Activated T-cell treated with anti-CD3 and anti-CD28 coated beads, Interleukin-2, amount 50 U/mL, for 1 hour (primary cell): ENCODE measurements around the gene B3GALT6.

Experiments
- DNase-seq: peaks from one replicate; pipeline ENCODE4 v3.0.0-alpha.2; 2020

B3GALT6 gene

DNA sequence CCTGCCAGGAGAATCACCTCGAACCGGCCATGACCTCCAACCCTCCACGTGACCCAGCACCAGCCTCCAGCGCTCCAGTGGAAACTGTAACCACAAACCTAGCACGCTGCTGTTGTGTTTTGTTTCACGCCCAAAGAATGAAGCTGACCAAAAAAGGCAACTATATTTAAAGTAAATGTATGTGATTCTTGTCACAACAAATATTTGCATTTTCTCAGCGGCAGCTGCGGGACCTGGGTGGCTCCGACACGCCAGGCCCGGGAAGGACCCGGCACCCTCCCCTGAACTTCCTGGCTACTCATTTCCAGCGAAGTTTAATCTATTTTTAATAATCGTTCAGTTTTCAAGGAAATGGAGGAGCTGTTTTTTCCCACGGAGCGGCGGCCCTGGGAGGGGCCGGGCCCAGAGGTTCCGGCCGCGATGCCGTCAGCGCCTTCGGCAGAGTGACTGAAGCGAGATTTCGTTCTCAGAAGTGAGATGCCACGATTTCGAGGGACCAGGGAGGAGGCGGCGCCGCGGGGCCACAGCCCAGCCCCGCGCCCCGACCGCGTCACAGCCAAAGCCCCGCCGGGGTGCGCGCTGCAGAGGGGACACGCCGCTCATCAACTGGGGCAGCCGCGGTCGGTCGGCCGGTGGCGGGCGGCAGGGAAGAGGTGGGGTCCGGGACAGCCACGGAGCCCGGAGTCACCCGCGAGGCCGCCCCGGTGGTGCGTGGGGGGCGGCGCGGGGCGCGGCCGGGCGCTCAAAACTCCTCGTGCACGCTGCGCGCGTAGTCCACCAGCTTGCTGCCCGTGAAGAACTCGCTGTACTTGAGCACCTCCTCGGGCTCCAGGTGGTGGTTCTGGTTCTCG, 15.0 kb upstream of the B3GALT6 start:
- DNase-seq: peak; percentile 68

DNA sequence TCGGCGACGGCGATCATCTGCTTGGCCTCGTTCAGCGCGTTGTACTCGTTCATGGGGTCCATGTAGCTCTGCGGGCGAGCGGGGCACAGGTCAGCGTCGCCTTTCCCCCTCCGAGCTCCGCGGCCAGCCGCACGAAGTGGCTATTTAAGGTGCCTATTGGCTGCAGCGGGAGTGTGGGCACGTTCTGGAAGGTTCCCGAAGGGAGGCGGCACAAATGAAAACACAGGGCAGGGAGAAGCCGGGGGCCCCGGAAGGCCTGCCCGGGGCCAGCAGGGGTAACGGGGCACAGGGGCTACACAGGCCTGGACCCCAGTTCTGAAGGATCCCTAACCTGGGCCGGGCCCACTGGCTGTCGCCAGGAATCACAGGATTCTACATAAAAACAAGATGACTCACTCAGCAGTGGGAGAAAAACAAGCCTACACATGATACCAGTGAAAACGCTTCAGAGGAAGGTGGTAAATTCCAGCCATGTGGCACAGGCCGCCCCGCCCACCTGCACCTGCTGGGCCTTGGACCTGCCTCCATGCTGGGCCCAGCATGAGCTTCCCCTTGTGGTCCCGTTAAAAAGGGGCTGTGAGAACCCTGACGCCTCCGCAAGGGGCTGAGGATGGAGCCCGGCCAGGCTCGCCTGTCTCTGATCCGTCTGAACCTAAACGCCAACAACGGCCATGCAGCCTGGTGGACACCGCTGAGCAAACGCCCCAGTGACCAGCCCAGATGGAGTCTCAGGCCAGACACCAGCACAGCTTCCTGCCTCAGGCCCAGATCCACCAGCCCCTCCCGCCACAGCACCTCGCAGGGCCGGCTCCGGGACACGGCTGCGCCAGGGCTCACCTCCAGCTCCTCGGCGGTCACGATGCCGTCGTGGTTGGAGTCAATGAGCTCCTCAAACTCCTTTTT, 14.2 kb upstream of the B3GALT6 start:
- peak; percentile 52 for DNase-seq

DNA sequence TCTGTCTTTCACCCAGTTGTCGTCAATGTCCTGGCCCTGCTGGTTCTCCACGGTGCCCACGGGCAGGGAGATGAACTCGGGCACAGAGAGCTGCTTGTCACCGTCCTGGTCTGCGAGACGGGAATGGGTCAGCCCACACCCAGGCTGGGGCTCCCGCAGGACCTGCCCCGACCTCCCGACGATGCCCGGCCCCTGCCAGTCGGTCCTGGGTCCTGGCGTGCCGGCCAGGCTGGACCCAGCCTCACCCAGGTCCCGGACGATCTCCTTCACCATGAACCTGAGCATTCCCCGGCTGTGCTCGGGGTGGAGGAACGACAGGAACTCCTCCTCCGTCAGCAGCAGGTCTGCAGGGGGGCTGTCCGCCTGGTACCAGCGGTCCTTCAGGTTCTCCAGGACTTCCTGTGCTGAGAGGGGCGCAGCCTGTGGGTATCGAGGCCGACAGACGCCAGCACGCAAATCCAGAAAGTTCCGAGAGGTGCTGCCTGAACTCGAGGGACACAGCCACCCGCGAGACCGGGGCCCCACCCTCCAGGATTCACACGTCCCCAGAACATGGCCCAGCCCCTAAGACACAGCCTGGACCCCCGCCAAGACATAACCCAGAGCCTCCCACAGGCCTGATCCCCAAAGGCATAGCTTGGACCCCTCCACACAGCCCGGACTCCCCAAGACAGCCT, 13.4 kb upstream of the B3GALT6 start:
- no peak for DNase-seq

DNA sequence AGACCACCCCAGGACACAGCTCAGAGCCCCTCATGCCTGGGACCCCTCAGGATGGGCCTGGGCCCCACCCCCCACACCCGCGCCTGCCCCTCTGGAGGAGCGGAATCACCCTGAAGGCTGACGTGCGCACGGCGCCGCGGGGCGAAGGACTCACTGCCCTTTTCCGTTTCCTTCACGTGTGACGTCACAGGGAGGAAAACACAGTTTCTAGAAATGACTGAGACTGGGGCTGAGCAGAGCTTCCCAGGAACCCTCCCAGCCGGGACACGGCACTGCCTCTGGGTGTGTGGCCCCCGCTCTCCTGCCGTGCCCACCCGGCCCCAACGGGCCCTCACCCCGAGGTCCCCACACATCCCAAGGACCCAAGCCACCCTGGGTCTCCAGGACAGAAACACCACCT, 12.7 kb upstream of the B3GALT6 start:
- peak; percentile 62 for DNase-seq

DNA sequence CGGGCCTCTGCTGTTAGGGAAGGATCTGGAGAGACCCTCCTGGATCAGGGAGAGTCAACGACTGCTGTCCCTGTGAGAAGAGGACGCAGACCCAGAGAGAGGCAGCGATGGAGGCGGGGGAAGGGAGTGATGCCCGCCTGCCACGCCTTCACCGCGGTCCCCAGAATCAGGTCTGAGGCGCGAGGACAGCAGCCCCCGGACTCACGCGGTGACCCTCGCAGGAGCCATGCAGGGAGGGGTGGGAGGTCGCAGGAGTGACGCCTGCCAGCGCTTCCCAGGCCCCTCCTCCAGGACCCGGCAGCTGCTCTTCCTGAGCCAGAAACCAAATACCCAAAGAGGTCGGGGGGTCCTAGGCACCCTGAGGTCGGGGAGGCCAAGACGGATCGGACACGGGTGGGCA, 11.8 kb upstream of the B3GALT6 start:
- DNase-seq: no peak

DNA sequence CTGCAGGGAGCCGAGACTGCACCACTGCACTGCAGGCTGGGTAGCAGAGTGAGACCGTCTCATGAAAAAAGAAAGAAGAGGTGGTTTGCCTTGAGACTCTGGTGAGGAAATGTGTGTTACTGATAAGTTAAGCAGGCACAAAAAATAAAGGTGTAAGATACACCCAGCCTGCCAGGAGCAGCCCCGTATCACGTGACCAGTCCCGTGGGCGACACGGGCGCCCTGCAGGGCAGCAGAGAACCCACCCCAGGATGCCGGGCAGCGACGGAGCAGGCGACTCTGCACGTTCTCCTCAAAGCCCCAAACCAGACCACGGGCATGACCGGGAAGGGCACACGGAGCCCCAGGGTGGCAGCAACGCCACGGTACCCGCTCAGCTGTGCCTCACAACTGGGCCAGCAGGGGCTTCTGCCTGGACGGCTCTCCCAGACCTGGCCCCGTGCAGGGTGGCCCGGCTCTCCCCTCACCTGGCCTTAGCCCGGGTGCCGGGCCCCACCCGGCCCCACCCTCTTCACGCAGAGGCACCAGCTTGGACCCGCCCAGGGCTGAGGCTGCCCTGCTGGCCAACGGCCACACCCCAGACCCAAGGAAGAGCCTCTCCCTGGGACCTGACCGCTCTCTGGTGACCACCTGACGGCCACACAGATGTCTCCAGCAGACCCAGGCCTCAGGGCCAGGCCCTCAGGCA, 10.0 kb upstream of the B3GALT6 start:
- DNase-seq: no peak

DNA sequence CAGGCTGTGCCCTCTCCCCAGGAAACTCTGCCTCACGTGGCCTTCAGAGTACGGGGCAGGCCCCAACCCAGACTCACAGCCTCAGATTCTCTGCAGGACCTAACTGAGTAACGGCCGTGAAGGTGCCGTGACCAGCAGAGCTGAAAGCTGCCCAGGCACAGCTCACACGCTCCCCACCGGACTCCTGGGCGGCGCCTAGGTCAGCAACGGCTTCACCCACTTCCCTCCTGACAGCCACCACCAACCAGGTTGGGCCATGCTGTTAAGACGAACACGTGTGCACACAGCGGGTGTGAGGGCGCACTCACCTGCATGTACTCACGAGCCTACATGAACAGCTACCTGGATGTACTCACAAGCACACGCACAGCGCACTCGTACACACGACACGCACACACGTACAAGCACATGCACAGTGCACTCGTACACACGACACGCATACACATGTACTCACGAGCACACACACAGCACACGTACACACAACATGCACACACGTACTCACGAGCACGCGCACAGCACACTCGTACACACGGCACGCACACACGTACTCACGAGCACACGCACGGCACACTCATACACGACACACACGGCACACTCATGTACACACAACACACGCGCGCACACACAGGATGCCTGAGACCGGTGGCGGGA, 9.3 kb upstream of the B3GALT6 start:
- no peak for DNase-seq

DNA sequence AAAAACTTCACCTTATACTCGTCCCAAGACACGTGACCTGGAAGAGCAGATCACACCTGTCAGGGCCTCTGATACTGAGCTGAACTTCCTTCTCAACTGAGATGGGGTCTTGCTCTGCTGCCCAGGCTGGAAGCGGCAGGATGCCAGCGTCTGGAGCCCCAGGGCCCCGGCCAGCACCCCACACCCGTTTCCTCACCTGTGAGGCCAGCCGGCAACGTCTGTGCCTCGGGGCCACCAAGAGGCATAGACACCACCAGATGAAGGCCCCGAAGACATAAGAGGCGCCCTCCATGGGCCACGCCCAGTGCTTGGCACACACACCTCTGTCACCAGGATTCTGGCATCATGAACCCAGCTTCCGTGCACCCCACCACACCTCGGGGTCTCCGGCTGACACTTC, 8.7 kb upstream of the B3GALT6 start:
- no peak for DNase-seq

DNA sequence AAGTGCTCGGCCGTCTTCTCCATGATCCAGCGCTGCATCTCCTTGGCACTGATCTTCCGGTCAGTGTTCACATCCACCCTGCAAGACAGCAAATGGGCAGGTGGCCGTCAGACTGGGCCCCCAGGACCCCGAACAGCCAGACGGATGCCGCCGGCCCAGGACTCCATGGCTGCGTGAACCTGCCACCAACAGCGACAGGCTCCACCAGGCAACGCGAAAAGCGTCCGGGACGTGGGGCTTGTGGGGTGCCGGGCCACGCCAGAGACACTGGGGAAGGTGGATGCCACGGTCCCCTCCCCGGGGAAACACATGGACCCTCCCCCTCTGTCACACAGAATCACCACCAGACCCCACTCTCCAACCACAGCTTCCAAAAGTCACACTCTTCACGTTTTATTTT, 8.1 kb upstream of the B3GALT6 start:
- DNase-seq: no peak

DNA sequence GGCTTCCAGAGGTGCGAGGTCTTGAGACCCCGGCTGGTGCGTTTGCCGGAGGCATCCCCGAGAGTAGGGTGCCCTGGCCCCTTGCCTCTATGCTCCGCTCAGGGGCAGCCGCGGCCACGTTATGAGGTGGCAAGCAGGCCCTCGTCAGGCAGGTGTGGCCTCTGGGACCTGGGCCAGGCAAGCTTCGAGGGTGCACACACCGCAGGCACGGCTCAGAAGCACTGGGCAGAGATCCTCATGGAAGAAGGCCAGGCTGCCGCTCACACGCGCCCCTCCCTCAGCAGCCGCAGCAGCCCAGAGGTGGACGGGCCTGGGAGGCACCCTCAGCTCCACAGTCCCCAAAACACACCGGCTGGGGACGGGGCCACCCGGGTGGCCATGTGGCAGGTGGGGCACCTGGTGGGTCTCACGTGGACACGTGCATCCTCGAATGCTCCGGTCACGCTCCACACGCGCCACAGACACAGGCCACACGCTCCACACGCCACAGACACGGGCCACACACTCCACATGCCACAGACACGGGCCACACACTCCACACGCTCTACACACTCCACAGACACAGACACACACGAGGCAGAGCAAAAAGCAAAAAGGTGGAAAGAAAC, 6.7 kb upstream of the B3GALT6 start:
- no peak for DNase-seq

DNA sequence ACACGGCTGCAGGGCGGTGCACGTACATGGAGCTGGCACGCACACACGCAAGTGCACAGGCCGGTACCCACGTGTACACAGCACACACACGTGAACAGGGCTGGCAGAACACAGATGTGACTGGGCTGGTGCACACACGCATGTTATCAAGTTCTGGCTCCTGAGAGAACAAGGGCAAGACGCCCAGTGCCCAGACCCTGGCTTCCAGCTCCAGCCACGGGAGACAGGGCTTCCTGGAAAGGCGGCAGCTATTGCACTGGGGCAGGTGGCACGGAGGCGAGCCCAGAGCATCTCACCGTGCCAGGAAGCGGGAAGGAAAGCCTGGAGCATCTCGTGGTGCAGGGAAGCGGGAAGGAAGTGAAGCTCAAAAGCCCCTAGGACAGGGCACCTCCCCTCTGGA, 6.1 kb upstream of the B3GALT6 start:
- DNase-seq: no peak

DNA sequence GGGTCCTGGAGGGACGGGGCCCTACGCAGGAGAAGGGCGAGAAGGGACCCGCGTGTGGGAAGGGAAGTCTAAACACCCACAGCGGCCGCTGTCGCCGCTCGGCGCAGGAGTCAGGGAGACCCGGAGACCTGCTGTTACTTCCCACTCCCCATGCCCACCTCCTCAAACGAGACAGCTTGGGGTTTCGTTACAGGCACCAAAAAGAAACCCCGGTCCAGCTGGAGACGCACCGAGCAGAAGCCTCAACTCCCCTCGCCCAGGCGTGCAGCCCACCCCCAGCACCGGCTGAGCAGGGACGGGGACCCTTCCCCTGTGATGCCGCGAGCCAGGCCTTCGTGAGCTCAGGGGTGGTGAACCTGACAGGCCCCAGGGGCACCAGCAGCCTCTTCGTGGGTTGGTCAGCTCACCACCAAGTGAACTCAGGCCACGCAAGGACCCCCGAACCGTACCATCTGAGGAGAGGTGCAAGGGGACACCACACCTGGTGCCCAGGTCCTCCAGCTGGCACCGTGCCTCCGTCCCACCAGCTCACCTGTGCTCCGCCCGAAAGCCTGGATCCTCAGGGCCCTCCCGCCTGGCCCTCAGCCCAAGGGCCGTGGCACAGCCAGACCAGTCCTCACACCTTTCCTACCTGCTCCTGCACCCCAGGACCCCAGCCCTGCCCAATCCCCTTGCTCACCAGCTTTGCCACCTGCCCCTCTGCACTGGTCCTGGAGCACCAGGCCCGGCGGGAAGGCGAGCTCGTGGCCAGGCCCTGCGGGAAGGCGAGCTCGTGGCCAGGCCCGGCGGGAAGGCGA, 5.3 kb upstream of the B3GALT6 start:
- no peak for DNase-seq

DNA sequence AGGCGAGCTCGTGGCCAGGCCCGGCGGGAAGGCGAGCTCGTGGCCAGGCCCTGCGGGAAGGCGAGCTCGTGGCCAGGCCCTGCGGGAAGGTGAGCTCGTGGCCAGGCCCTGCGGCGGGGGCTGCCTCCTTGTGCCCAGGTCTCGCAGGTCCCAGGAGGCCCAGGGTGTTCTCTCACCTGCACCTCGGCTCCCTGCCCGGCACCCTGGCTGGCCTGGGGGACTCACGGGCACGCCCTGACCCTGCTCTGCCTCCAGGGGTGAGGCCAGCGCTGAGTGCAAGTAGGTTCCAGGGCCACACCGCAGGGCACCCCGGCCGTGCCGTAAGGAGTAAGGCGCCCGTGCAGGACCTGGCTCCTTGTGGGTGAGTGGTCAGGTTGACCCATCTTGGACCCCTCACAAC, 4.7 kb upstream of the B3GALT6 start:
- DNase-seq: no peak

DNA sequence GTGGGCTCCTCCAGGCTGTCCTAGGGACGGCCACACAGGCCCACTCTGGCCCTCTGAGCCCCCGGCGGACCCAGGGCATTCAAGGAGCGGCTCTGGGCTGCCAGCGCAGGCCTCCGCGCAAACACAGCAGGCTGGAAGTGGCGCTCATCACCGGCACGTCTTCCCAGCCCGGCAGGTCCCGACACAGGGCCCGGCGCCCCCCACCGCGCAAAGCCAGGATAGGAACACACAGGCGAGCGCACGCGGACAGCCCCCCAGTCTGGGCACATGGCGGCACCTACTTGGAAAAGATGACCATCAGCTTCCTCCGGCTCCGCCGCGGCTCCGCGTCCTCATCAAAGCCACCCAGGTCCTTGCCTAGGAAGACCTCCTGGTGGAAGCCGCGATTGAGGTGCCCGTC, 3.9 kb upstream of the B3GALT6 start:
- no peak for DNase-seq

DNA sequence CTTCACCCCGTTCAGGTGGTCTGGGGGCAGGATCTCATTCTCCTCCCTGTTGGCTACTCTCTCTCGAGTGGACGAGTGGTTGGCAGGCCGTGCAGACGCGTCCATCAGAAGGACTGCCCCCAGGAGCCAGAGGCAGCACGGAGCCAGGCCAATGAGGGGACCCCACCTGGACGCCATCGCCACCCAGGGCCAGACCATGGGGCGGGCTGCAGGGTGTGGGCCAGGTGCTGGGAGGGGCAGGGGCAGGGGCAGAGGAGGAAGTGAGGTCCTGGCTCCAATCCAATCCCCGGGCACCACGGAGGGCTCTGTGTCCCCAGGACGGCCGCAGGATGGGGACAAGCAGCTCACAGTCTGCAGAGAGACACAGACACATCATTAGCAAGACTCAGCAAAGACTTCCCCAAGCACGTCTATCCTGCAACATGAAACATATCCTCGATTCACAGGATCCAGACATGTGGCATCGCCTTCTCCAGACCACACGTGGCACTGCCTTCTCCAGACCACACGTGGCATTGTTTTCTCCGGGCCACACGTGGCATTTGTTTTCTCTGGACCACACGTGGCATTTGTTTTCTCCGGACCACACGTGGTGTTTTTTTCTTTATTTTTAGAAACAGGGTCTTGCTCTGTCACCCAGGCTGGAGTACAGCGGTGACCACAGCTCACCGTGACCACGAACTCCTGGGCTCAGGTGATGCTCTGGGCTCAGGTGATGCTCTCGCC, 3.3 kb upstream of the B3GALT6 start:
- no peak for DNase-seq

DNA sequence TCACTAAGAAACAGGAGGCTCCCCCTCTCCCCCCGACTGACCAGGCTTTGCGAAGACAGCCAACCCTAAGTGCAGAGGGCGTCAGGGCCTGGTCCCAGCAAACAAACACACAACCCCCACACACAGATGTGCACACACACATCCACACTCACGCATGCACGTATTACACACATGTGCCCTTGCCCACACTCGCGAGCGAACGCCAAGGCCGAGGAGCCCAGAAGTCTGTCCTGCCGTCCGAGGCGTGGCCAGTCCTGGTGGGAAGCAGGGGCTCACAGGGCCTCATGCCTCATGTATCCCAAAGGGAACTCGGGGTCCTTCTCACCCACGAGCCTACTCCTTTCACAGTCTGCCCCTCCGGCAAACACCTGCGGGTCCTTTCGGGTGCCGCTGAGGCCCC, 2.3 kb upstream of the B3GALT6 start:
- DNase-seq: no peak

DNA sequence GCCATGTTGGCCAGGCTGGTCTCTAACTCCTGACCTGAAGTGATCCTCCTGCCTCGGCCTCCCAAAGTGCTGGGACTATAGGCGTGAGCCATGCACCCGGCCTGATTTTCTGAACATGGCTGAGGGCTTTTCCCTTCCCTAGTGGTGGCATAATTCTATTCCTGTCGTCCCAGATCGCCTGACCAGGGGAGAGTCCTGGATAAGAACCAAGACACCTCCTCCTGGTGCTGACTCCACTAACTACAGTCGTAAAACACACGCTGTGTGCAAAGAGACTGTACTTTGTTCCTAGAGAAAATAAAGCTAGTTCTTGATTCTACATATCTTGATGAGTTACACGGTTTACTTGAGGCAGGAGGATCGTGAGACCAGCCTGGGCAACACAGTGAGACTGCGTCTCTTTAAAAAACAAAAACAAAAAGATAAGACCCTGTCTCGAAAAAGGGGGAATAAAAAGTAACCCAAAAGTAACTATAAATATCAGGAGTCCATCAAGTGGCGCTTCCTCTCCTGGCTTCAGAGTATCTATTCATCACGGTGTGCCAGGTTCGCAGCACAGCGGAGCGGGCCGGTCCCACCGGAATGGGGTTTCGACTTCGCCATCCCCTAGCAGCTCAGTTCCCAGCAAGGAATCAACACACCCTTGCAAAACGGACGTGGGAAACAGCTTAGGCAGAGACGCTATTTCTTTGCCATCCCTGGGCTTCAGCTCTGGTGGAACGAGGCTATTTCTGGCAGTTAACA, 1.2 kb upstream of the B3GALT6 start:
- DNase-seq: peak; percentile 45

DNA sequence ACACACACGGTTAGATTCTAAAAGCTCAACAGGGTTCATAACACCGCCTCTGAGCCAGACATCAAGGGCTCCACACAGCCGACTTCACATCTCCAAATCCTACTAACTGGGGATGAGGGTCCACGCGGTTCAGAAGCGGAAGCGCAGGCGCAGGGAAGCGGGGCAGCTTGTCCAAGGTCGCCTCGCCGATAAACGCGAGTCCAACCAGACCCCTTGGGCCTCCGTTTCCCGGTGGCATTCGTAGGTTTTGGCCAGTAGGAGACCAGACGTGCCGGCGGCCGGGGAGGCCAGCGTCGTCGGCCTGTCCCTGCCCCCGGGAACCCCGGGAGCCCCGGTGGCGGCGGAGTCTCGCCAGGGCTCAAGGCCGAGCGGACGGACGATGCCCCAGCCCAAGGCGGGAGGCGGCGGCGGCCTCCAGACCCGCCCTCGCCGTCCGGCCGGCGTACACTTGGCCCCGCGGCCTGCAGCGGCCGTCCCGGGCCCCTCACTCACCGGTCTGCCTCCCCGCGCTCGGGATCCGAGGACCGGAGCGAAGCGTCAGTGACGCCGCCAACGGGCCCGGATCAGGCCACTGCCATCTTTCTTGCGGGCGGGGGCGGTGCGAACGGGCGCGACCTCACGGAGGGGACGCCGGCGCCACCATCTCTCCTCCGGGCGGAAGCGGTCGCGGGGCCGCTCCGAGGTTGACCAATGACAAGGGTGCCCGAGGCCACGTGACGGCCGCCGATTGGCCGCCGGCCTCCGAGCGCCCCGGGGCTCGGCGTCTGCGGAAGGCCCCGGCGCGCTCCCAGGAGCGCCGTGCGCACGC, 433 bp upstream of the B3GALT6 start, which contains the start of gene SDF4:
Gene SDF4 (minus strand): TSS at position 602 of the 808 bp plus-strand sequence. CDS start 3,229 bp downstream, outside the sequence.
- DNase-seq: peak; percentile 94
